ENCODE measurements around the gene ADAMTSL3. TPM values are rescaled to one million over a fixed set of nuclear protein-coding genes. Genes with fewer than 3 reads are reported as not detected.
"Not testable (repeated sequence)": the region's sequence is repeated elsewhere in the genome, so short reads cannot be mapped to it uniquely, and the experiment has no call there.

The ADAMTSL3 gene
- total RNA-seq, 1 donor from 2014 or later = 43.3 TPM

GRCh38 chr15:83733206-83733605 is 79.3 kb downstream of the ADAMTSL3 start:
- H3K9me3 ChIP-seq (ENCODE audit: control insufficient read depth in 3 of 3, low read length in 3 of 3) = peaks cover 0 to 3% (median 0%) of the 10 kb centered on the region in 3 donors
- H3K27me3 ChIP-seq (ENCODE audit: control insufficient read depth in 3 of 3, insufficient read depth in 3 of 3, low read length in 3 of 3) = no peaks in the 10 kb centered on the region
- H3K27ac ChIP-seq (ENCODE audit: low read depth, low read length) = no peak overlapping the region
- no peaks in the 10 kb centered on the region for H3K36me3 ChIP-seq (ENCODE audit: control insufficient read depth in 3 of 3, insufficient read depth in 3 of 3, low read length in 3 of 3)
- no peaks in the 10 kb centered on the region for H3K4me1 ChIP-seq (ENCODE audit: control insufficient read depth in 3 of 3, insufficient read depth in 3 of 3, low read length in 3 of 3)
- no peak overlapping the region for H3K4me3 ChIP-seq (ENCODE audit: low read length in 3 of 3)
- no peak overlapping the region for H3K9ac ChIP-seq (ENCODE audit: low read depth in 1 of 3, low read length in 3 of 3)

DNA sequence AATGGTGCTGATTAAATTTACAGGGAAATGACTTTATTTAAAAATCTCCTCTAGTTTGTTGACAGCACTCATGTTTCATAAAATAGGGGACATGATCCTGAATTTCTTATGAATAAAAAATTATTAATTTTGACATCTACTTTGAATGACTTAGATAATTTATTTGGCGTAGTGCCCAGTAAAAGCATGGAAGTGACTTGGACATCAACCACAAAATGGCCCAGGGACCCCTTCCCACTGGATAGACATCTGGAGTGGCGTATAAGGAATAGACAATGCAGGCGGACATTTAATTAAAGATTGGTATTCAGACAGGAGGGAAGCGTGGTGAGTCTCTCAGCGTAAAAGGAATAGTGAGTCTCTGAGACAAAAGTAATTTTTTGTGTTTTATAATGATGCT is 79.8 kb downstream of the ADAMTSL3 start:
- H3K36me3 ChIP-seq (ENCODE audit: control insufficient read depth in 3 of 3, insufficient read depth in 3 of 3, low read length in 3 of 3) = no peaks in the 10 kb centered on the region
- H3K4me1 ChIP-seq (ENCODE audit: control insufficient read depth in 3 of 3, insufficient read depth in 3 of 3, low read length in 3 of 3) = no peaks in the 10 kb centered on the region
- no peak overlapping the region for H3K27ac ChIP-seq (ENCODE audit: low read depth, low read length)
- no peak overlapping the region for H3K4me3 ChIP-seq (ENCODE audit: low read length in 3 of 3)
- no peak overlapping the region for H3K9ac ChIP-seq (ENCODE audit: low read depth in 1 of 3, low read length in 3 of 3)
- no peaks in the 10 kb centered on the region for H3K27me3 ChIP-seq (ENCODE audit: control insufficient read depth in 3 of 3, insufficient read depth in 3 of 3, low read length in 3 of 3)
- H3K9me3 ChIP-seq (ENCODE audit: control insufficient read depth in 3 of 3, low read length in 3 of 3) = peaks cover 0 to 3% (median 0%) of the 10 kb centered on the region in 3 donors

- Histone ChIP-seq H3K9me3 (ENCODE audit: control insufficient read depth in 3 of 3, low read length in 3 of 3) (peaks cover 0 to 3% (median 0%) of the 10 kb centered on the region in 3 donors), H3K27ac (ENCODE audit: low read depth, low read length) (no peak overlapping the region), H3K36me3 (ENCODE audit: control insufficient read depth in 3 of 3, insufficient read depth in 3 of 3, low read length in 3 of 3) (no peaks in the 10 kb centered on the region), H3K27me3 (ENCODE audit: control insufficient read depth in 3 of 3, insufficient read depth in 3 of 3, low read length in 3 of 3) (no peaks in the 10 kb centered on the region), H3K4me1 (ENCODE audit: control insufficient read depth in 3 of 3, insufficient read depth in 3 of 3, low read length in 3 of 3) (no peaks in the 10 kb centered on the region), H3K9ac (ENCODE audit: low read depth in 1 of 3, low read length in 3 of 3) (no peak overlapping the region), H3K4me3 (ENCODE audit: low read length in 3 of 3) (no peak overlapping the region)
These were observed 80.6 kb downstream of the ADAMTSL3 start for GRCh38 chr15:83734487-83734886.

DNA sequence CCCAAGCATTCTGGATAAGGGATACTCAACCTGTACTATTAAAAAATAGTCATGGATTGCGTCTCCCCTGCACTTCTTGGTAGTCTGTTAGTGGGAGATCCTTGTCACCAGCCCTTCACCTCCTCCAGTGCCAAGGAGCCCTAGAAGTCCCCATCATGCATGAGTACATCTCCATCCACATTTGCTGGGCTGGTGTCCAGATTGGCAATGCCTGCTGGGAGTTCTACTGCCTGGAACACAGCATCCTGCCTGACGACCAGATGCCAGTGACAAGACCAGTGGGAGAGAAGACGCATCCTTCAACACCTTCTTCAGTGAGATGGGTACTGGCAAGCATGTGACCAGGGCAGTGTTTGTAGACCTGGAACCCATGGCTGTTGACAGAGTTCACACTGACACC is 85.7 kb downstream of the ADAMTSL3 start:
- H3K27ac ChIP-seq (ENCODE audit: low read depth, low read length) = no peak overlapping the region

GRCh38 chr15:83745771-83746170 is 91.8 kb downstream of the ADAMTSL3 start:
- Histone ChIP-seq H3K9ac (ENCODE audit: low read depth in 1 of 3, low read length in 3 of 3) (no peak overlapping the region), H3K4me3 (ENCODE audit: low read length in 3 of 3) (no peak overlapping the region), H3K27ac (ENCODE audit: low read depth, low read length) (no peak overlapping the region), H3K36me3 (ENCODE audit: control insufficient read depth in 3 of 3, insufficient read depth in 3 of 3, low read length in 3 of 3) (no peaks in the 10 kb centered on the region), H3K9me3 (ENCODE audit: control insufficient read depth in 3 of 3, low read length in 3 of 3) (no peaks in the 10 kb centered on the region), H3K4me1 (ENCODE audit: control insufficient read depth in 3 of 3, insufficient read depth in 3 of 3, low read length in 3 of 3) (peaks cover 0 to 4% (median 0%) of the 10 kb centered on the region in 3 donors), H3K27me3 (ENCODE audit: control insufficient read depth in 3 of 3, insufficient read depth in 3 of 3, low read length in 3 of 3) (no peaks in the 10 kb centered on the region)

More for the DNA sequence above, 85.7 kb downstream of the ADAMTSL3 start:
- Histone ChIP-seq H3K9me3 (ENCODE audit: control insufficient read depth in 3 of 3, low read length in 3 of 3) (no peaks in the 10 kb centered on the region), H3K36me3 (ENCODE audit: control insufficient read depth in 3 of 3, insufficient read depth in 3 of 3, low read length in 3 of 3) (no peaks in the 10 kb centered on the region), H3K27me3 (ENCODE audit: control insufficient read depth in 3 of 3, insufficient read depth in 3 of 3, low read length in 3 of 3) (no peaks in the 10 kb centered on the region), H3K9ac (ENCODE audit: low read depth in 1 of 3, low read length in 3 of 3) (no peak overlapping the region), H3K4me3 (ENCODE audit: low read length in 3 of 3) (no peak overlapping the region), H3K4me1 (ENCODE audit: control insufficient read depth in 3 of 3, insufficient read depth in 3 of 3, low read length in 3 of 3) (no peaks in the 10 kb centered on the region)

- Histone ChIP-seq H3K36me3 (ENCODE audit: control insufficient read depth in 3 of 3, insufficient read depth in 3 of 3, low read length in 3 of 3) (no peaks in the 10 kb centered on the region), H3K4me1 (ENCODE audit: control insufficient read depth in 3 of 3, insufficient read depth in 3 of 3, low read length in 3 of 3) (peaks cover 0 to 4% (median 0%) of the 10 kb centered on the region in 3 donors), H3K27ac (ENCODE audit: low read depth, low read length) (no peak overlapping the region), H3K4me3 (ENCODE audit: low read length in 3 of 3) (no peak overlapping the region), H3K27me3 (ENCODE audit: control insufficient read depth in 3 of 3, insufficient read depth in 3 of 3, low read length in 3 of 3) (no peaks in the 10 kb centered on the region), H3K9ac (ENCODE audit: low read depth in 1 of 3, low read length in 3 of 3) (no peak overlapping the region), H3K9me3 (ENCODE audit: control insufficient read depth in 3 of 3, low read length in 3 of 3) (no peaks in the 10 kb centered on the region)
These were observed 92.3 kb downstream of the ADAMTSL3 start for GRCh38 chr15:83746231-83746630.

DNA sequence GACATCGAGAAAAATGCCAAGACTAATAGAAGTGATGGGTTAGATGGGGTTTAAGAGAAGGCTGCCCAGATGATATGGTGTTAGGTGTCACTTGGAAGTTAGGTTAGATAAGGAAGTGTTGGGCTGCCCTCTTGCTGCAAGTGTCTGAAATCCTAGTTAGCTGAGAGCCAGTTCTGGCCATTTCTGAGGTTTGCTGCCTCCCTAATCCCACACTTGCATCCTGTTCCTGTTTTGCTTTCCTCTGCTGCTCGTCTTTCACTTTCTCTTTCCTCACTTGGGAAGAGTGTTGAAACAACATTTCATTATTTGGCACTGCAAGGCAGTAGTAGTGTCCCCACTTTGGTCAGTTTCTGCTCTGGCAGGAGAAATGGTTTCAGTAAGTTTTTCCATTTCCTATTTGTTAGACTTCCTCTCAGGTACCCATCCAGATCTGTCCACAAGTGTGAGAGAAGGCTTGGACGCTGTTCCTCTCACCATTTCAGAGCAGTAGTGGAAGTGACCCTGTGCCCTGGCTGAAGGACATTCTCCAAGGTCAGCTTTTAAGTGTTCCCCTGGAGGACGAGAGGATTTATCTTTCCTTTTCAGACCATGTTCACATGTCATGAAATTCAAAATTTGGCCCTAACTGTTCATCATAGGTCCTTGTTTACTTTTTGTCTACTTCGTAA is 93.3 kb downstream of the ADAMTSL3 start:
- H3K4me3 ChIP-seq (ENCODE audit: low read length in 3 of 3) = peak overlapping the region in 2 of 3 donors; percentile 3 to 57

DNA sequence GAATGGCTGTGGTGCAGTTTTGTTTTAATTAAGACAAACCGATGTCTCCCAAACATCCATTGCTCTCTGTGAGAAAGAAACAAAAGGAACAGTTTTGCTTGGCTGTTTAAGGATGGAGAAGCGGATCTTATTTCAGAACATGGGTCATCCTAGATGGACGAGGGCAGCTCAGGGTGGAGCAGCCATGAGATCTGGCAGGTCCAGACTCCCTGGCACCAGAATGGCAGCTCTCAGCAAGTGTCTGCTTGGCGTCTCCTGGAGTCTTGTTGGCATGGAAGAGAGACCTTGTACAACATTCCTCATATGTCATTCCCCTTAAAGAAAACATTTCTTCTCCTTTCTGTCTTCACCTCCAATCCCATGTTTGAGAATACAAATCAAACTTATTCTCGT is 93.8 kb downstream of the ADAMTSL3 start:
- no peaks in the 10 kb centered on the region for H3K9me3 ChIP-seq (ENCODE audit: control insufficient read depth in 3 of 3, low read length in 3 of 3)
- no peak overlapping the region for H3K27ac ChIP-seq (ENCODE audit: low read depth, low read length)
- H3K27me3 ChIP-seq (ENCODE audit: control insufficient read depth in 3 of 3, insufficient read depth in 3 of 3, low read length in 3 of 3) = no peaks in the 10 kb centered on the region
- H3K4me1 ChIP-seq (ENCODE audit: control insufficient read depth in 3 of 3, insufficient read depth in 3 of 3, low read length in 3 of 3) = peaks cover 0 to 4% (median 0%) of the 10 kb centered on the region in 3 donors
- no peak overlapping the region for H3K4me3 ChIP-seq (ENCODE audit: low read length in 3 of 3)
- no peak overlapping the region for H3K9ac ChIP-seq (ENCODE audit: low read depth in 1 of 3, low read length in 3 of 3)
- no peaks in the 10 kb centered on the region for H3K36me3 ChIP-seq (ENCODE audit: control insufficient read depth in 3 of 3, insufficient read depth in 3 of 3, low read length in 3 of 3)

More for the DNA sequence above, 93.3 kb downstream of the ADAMTSL3 start:
- Histone ChIP-seq H3K4me1 (ENCODE audit: control insufficient read depth in 3 of 3, insufficient read depth in 3 of 3, low read length in 3 of 3) (peaks cover 0 to 4% (median 0%) of the 10 kb centered on the region in 3 donors), H3K27me3 (ENCODE audit: control insufficient read depth in 3 of 3, insufficient read depth in 3 of 3, low read length in 3 of 3) (no peaks in the 10 kb centered on the region), H3K9ac (ENCODE audit: low read depth in 1 of 3, low read length in 3 of 3) (no peak overlapping the region), H3K36me3 (ENCODE audit: control insufficient read depth in 3 of 3, insufficient read depth in 3 of 3, low read length in 3 of 3) (no peaks in the 10 kb centered on the region), H3K27ac (ENCODE audit: low read depth, low read length) (no peak overlapping the region), H3K9me3 (ENCODE audit: control insufficient read depth in 3 of 3, low read length in 3 of 3) (no peaks in the 10 kb centered on the region)

DNA sequence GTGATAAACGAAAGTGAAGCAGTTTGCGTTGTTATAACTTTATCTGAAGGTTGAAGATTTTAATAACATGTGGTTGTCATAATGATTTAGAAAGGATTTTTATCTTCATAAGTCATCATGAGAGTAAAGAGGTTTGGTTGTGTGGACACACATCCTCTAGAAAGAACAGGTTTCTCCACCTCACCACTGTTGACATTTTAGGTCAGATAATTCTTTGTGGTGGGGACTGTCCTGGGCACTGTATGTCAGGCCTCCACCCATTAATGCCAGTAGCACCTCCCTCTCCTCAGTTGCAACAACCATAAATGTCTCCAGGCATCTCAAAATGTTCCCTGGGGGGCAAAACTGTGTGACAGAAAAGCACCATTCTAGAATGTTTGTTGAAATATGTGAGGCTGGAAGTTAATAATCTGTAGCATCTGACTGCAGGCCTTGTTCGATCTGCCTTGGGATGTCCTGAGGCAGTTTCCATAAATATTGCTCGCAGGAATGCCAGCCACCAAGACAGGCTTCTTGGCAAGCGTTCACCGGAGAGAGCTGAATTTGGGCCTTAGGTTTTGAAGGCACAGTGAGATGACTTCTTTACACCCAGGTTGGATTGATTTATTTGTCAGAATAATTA is 100.1 kb downstream of the ADAMTSL3 start:
- Histone ChIP-seq H3K9ac (ENCODE audit: low read depth in 1 of 3, low read length in 3 of 3) (no peak overlapping the region), H3K9me3 (ENCODE audit: control insufficient read depth in 3 of 3, low read length in 3 of 3) (no peaks in the 10 kb centered on the region), H3K27me3 (ENCODE audit: control insufficient read depth in 3 of 3, insufficient read depth in 3 of 3, low read length in 3 of 3) (no peaks in the 10 kb centered on the region), H3K4me3 (ENCODE audit: low read length in 3 of 3) (no peak overlapping the region), H3K4me1 (ENCODE audit: control insufficient read depth in 3 of 3, insufficient read depth in 3 of 3, low read length in 3 of 3) (no peaks in the 10 kb centered on the region), H3K36me3 (ENCODE audit: control insufficient read depth in 3 of 3, insufficient read depth in 3 of 3, low read length in 3 of 3) (no peaks in the 10 kb centered on the region), H3K27ac (ENCODE audit: low read depth, low read length) (no peak overlapping the region)

DNA sequence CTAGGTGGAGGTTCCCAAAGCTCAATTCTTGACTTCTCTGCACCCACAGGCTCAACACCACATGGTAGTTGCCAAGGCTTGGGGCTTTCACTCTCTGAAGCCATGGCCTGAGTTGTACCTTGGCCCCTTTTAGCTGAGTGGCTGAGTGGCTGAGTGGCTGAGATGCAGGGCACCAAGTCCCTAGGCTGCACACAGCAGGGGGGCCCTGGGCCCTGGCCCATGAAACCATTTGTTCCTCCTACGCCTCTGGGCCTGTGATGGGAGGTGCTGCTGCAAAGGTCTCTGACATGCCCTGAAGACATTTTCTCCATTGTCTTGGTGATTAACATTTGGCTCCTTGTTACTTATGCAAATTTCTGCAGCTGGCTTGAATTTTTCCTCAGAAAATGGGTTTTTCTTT is 103.4 kb downstream of the ADAMTSL3 start:
- H3K36me3 ChIP-seq (ENCODE audit: control insufficient read depth in 3 of 3, insufficient read depth in 3 of 3, low read length in 3 of 3); H3K27ac ChIP-seq (ENCODE audit: low read depth, low read length); H3K9me3 ChIP-seq (ENCODE audit: control insufficient read depth in 3 of 3, low read length in 3 of 3); H3K4me1 ChIP-seq (ENCODE audit: control insufficient read depth in 3 of 3, insufficient read depth in 3 of 3, low read length in 3 of 3); H3K9ac ChIP-seq (ENCODE audit: low read depth in 1 of 3, low read length in 3 of 3); H3K4me3 ChIP-seq (ENCODE audit: low read length in 3 of 3); H3K27me3 ChIP-seq (ENCODE audit: control insufficient read depth in 3 of 3, insufficient read depth in 3 of 3, low read length in 3 of 3): not testable (repeated sequence)

Data from skeletal muscle tissue (tissue), 4 donors.